HEK293 (cell line): Measurements from ENCODE around the gene CTSE.

Source experiments
- CTCF ChIA-PET: fragments of 350-600 bp; formaldehyde crosslinking; extraction: SDS; loops from one replicate; lab custom pipeline; 2021; ENCODE audit warnings: antibody characterized with exemption; lab: Yijun Ruan, JAX
- POLR2A ChIA-PET: fragments of 300-600 bp; formaldehyde crosslinking; extraction: SDS; loops from one replicate; lab custom pipeline; 2020; ENCODE audit warnings: antibody characterized with exemption, inconsistent platforms; lab: Yijun Ruan, JAX
- H3K27ac ChIP-seq: fragments of 200-500 bp; sonication (Bioruptor generic); 2 replicates; pipeline ENCODE4 v1.5.1; 2014; ENCODE audit warnings: low read depth, low read length, control low read depth, inconsistent platforms; ENCODE audit errors: extremely low read depth
- H3K36me3 ChIP-seq, 2 experiments: fragments of 200-500 bp in 1 of 2; sonication (Bioruptor generic) in 1 of 2; 1 replicate in 1 of 2; 2 replicates in 1 of 2; pipeline ENCODE4 v1.5.1; 2014 to 2017; ENCODE audit warnings: inconsistent platforms in 2 of 2, low read length in 2 of 2; ENCODE audit not compliant: control insufficient read depth in 2 of 2, insufficient read depth in 1 of 2
- H3K4me1 ChIP-seq: fragments of 200-500 bp; sonication (Bioruptor generic); 2 replicates; pipeline ENCODE4 v1.5.1; 2014; ENCODE audit warnings: mild to moderate bottlenecking, low read length, inconsistent platforms; ENCODE audit not compliant: control insufficient read depth, insufficient read depth
- H3K4me3 ChIP-seq: 2 replicates; pipeline ENCODE4 v1.5.1; 2011; ENCODE audit warnings: low read depth, mild to moderate bottlenecking, control low read depth, low read length, moderate library complexity
- H3K9me3 ChIP-seq: fragments of 200-500 bp; sonication (Bioruptor generic); 2 replicates; pipeline ENCODE4 v1.5.1; 2014; ENCODE audit warnings: low read depth, low read length, inconsistent platforms; ENCODE audit not compliant: control insufficient read depth, insufficient read depth
- BCL11B ChIP-seq: fragments of 450-650 bp; formaldehyde crosslinking; IDR thresholded peaks from 2 replicates; pipeline ENCODE4 v1.5.1; 2016; ENCODE audit warnings: low read depth, missing biosample characterization, missing genetic modification characterization
- GLIS2 ChIP-seq: fragments of 450-650 bp; formaldehyde crosslinking; IDR thresholded peaks from 2 replicates; pipeline ENCODE4 v1.5.1; 2016; ENCODE audit warnings: missing biosample characterization, missing genetic modification characterization
- KLF16 ChIP-seq: fragments of 450-650 bp; formaldehyde crosslinking; IDR thresholded peaks from 2 replicates; pipeline ENCODE4 v1.5.1; 2017; ENCODE audit warnings: missing biosample characterization, missing genetic modification characterization
- MYNN ChIP-seq: fragments of 450-650 bp; formaldehyde crosslinking; IDR thresholded peaks from 2 replicates; pipeline ENCODE4 v1.5.1; 2016; ENCODE audit warnings: missing biosample characterization, missing genetic modification characterization, borderline replicate concordance
- ZBTB21 ChIP-seq: fragments of 450-650 bp; formaldehyde crosslinking; IDR thresholded peaks from 2 replicates; pipeline ENCODE4 v1.5.1; 2017; ENCODE audit warnings: missing biosample characterization, missing genetic modification characterization
- ZBTB48 ChIP-seq: fragments of 450-650 bp; formaldehyde crosslinking; IDR thresholded peaks from 2 replicates; pipeline ENCODE4 v1.5.1; 2016; ENCODE audit warnings: missing biosample characterization, missing genetic modification characterization
- ZEB2 ChIP-seq: fragments of 450-650 bp; formaldehyde crosslinking; IDR thresholded peaks from 2 replicates; pipeline ENCODE4 v1.5.1; 2016; ENCODE audit warnings: missing biosample characterization, missing genetic modification characterization
- ZFHX2 ChIP-seq: fragments of 450-650 bp; formaldehyde crosslinking; conservative IDR thresholded peaks from 2 replicates; pipeline ENCODE4 v1.5.1; 2016; ENCODE audit warnings: missing biosample characterization, missing genetic modification characterization
- ZNF184 ChIP-seq: fragments of 450-650 bp; IDR thresholded peaks from 2 replicates; pipeline ENCODE4 v1.5.1; 2018; ENCODE audit warnings: missing biosample characterization, mild to moderate bottlenecking, missing genetic modification characterization
- ZNF19 ChIP-seq: fragments of 450-650 bp; formaldehyde crosslinking; IDR thresholded peaks from 2 replicates; pipeline ENCODE4; 2016; ENCODE audit warnings: missing biosample characterization, missing genetic modification characterization, low read depth
- ZNF24 ChIP-seq: fragments of 450-650 bp; formaldehyde crosslinking; IDR thresholded peaks from 2 replicates; pipeline ENCODE4 v1.5.1; 2016; ENCODE audit warnings: missing biosample characterization, missing genetic modification characterization
- ZNF248 ChIP-seq: fragments of 450-650 bp; formaldehyde crosslinking; IDR thresholded peaks from 2 replicates; pipeline ENCODE4 v1.5.1; 2017; ENCODE audit warnings: missing biosample characterization, missing genetic modification characterization
- ZNF416 ChIP-seq: fragments of 450-650 bp; formaldehyde crosslinking; IDR thresholded peaks from 2 replicates; pipeline ENCODE4 v1.5.1; 2016; ENCODE audit warnings: missing biosample characterization, missing genetic modification characterization
- ZNF48 ChIP-seq: fragments of 450-650 bp; formaldehyde crosslinking; IDR thresholded peaks from 2 replicates; pipeline ENCODE4 v1.5.1; 2016; ENCODE audit warnings: missing biosample characterization, missing genetic modification characterization
- ZNF645 ChIP-seq: fragments of 450-650 bp; formaldehyde crosslinking; IDR thresholded peaks from 2 replicates; pipeline ENCODE4; 2016; ENCODE audit warnings: missing biosample characterization, missing genetic modification characterization
- ZNF654 ChIP-seq: fragments of 450-650 bp; formaldehyde crosslinking; IDR thresholded peaks from 2 replicates; pipeline ENCODE4 v1.5.1; 2016; ENCODE audit warnings: low read depth, missing biosample characterization, missing genetic modification characterization
- ZNF664 ChIP-seq: fragments of 450-650 bp; formaldehyde crosslinking; IDR thresholded peaks from 2 replicates; pipeline ENCODE4 v1.5.1; 2016; ENCODE audit warnings: missing biosample characterization, missing genetic modification characterization
- ZNF768 ChIP-seq: fragments of 450-650 bp; formaldehyde crosslinking; IDR thresholded peaks from 2 replicates; pipeline ENCODE4 v1.5.1; 2018; ENCODE audit warnings: missing biosample characterization, mild to moderate bottlenecking, missing genetic modification characterization
- ZNF777 ChIP-seq: fragments of 450-650 bp; formaldehyde crosslinking; IDR thresholded peaks from 2 replicates; pipeline ENCODE4 v1.5.1; 2017; ENCODE audit warnings: missing biosample characterization, missing genetic modification characterization, borderline replicate concordance
- ZNF792 ChIP-seq: fragments of 450-650 bp; formaldehyde crosslinking; IDR thresholded peaks from 2 replicates; pipeline ENCODE4 v1.5.1; 2016; ENCODE audit warnings: missing biosample characterization, missing genetic modification characterization
- ZNF830 ChIP-seq: fragments of 450-650 bp; IDR thresholded peaks from 2 replicates; pipeline ENCODE4 v1.5.0; 2018; ENCODE audit warnings: missing biosample characterization, missing genetic modification characterization, low read depth, mild to moderate bottlenecking, moderate library complexity
- ZSCAN16 ChIP-seq: fragments of 450-650 bp; formaldehyde crosslinking; IDR thresholded peaks from 2 replicates; pipeline ENCODE4 v1.5.1; 2016; ENCODE audit warnings: missing biosample characterization, missing genetic modification characterization
- TF ChIP-seq, protein P1 (sequence below): fragments of 450-650 bp; formaldehyde crosslinking; IDR thresholded peaks from 2 replicates; pipeline ENCODE4 v1.5.1; 2016; ENCODE audit warnings: missing biosample characterization, missing genetic modification characterization
- TF ChIP-seq, protein P2 (sequence below): fragments of 450-650 bp; formaldehyde crosslinking; optimal IDR thresholded peaks from 2 replicates; pipeline ENCODE3; 2016; ENCODE audit warnings: missing biosample characterization, mild to moderate bottlenecking, missing genetic modification characterization
- TF ChIP-seq, protein P3 (sequence below): fragments of 450-650 bp; formaldehyde crosslinking; IDR thresholded peaks from 2 replicates; pipeline ENCODE4 v1.5.1; 2016; ENCODE audit warnings: missing biosample characterization, missing genetic modification characterization, low read depth

CTSE gene

DNA sequence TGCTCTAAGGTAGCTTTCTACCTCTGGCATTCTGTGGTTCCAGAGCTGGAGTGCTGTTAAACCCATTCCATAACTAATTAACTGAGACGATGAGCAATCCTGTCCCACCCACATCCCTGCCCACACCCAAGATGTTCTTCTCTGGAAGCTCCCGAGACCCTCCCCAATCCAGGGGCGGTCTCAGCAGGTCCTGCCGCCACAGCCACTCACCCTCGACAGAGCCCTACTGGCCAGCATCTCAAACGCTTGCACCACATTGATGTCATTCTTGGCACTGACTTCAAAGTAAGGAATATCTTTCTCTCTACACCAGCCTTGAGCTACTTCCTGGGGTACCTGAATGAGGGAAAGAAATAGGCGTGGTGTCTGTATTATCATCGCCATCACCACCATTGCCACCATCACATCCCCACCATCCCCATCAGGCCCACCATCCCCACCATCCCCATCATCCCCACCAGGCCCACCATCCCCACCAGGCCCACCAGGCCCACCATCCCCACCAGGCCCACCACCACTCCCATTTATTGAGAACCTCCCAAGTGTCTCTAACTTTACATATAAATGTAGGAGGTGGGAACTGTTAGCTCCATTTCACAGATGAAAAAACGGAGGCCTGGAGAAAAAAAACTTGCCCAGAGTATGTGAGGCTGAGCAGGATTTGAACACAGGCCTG, 38.2 kb downstream of the CTSE start:
- no peak overlapping the region for H3K27ac ChIP-seq
- no peaks in the 10 kb centered on the region for H3K4me1 ChIP-seq
- POLR2A ChIA-PET: no interaction called here
- no peak overlapping the region for H3K4me3 ChIP-seq
- CTCF ChIA-PET: interaction anchor here (0.6 to 8.0 kb wide), 10 partner anchors 8 to 472 kb away, joined by 3 to 151 read pairs (median 3); partner anchors contain the start of gene RAB7B
- no peaks in the 10 kb centered on the region for H3K36me3 ChIP-seq
- TF ChIP-seq ZFHX2 (tag by site-specific recombination) (peak; percentile 32; the same call in 1 of the 2 replicates), ZNF792 (tag by site-specific recombination) (no peak), ZNF645 (tag by site-specific recombination) (no peak), ZBTB48 (no peak)
- H3K9me3 ChIP-seq: no peaks in the 10 kb centered on the region

GRCh38 chr1:205983925-205984725, 39.6 kb downstream of the CTSE start:
- ChIA-PET CTCF (interaction anchor here (0.7 to 8.0 kb wide), 22 partner anchors 9 to 325 kb away, joined by 3 to 151 read pairs (median 4); partner anchors contain the start of gene RAB7B), POLR2A (no interaction called here)
- H3K4me3 ChIP-seq: no peak overlapping the region
- no peak overlapping the region for H3K27ac ChIP-seq
- no peak for TF ChIP-seq GLIS2
- peak; percentile 62 for TF ChIP-seq ZNF654 (tag by site-specific recombination)
- TF ChIP-seq, protein P1, sequence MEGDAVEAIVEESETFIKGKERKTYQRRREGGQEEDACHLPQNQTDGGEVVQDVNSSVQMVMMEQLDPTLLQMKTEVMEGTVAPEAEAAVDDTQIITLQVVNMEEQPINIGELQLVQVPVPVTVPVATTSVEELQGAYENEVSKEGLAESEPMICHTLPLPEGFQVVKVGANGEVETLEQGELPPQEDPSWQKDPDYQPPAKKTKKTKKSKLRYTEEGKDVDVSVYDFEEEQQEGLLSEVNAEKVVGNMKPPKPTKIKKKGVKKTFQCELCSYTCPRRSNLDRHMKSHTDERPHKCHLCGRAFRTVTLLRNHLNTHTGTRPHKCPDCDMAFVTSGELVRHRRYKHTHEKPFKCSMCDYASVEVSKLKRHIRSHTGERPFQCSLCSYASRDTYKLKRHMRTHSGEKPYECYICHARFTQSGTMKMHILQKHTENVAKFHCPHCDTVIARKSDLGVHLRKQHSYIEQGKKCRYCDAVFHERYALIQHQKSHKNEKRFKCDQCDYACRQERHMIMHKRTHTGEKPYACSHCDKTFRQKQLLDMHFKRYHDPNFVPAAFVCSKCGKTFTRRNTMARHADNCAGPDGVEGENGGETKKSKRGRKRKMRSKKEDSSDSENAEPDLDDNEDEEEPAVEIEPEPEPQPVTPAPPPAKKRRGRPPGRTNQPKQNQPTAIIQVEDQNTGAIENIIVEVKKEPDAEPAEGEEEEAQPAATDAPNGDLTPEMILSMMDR (tag by site-specific recombination): peak; percentile 51; the same call in 1 of the 2 replicates
- H3K9me3 ChIP-seq: no peaks in the 10 kb centered on the region
- H3K36me3 ChIP-seq: no peaks in the 10 kb centered on the region
- H3K4me1 ChIP-seq: no peaks in the 10 kb centered on the region

- Histone ChIP-seq H3K36me3 (no peaks in the 10 kb centered on the region), H3K4me3 (no peak overlapping the region), H3K27ac (no peak overlapping the region), H3K9me3 (no peaks in the 10 kb centered on the region), H3K4me1 (no peaks in the 10 kb centered on the region)
- TF ChIP-seq ZNF768 (tag by site-specific recombination) (no peak), ZNF830 (no peak), ZEB2 (tag by site-specific recombination) (no peak), KLF16 (no peak), ZSCAN16 (peak; percentile 100), ZNF416 (no peak), ZNF248 (tag by site-specific recombination) (no peak), ZNF24 (tag by site-specific recombination) (no peak), ZNF777 (tag by site-specific recombination) (no peak), ZNF48 (tag by site-specific recombination) (no peak), MYNN (tag by site-specific recombination) (no peak), ZNF184 (no peak), ZNF664 (peak; percentile 90), ZBTB21 (tag by site-specific recombination) (no peak), ZNF19 (no peak), BCL11B (no peak)
- TF ChIP-seq, protein P2, sequence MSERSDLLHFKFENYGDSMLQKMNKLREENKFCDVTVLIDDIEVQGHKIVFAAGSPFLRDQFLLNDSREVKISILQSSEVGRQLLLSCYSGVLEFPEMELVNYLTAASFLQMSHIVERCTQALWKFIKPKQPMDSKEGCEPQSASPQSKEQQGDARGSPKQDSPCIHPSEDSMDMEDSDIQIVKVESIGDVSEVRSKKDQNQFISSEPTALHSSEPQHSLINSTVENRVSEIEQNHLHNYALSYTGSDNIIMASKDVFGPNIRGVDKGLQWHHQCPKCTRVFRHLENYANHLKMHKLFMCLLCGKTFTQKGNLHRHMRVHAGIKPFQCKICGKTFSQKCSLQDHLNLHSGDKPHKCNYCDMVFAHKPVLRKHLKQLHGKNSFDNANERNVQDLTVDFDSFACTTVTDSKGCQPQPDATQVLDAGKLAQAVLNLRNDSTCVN: no peak
- TF ChIP-seq, protein P3, sequence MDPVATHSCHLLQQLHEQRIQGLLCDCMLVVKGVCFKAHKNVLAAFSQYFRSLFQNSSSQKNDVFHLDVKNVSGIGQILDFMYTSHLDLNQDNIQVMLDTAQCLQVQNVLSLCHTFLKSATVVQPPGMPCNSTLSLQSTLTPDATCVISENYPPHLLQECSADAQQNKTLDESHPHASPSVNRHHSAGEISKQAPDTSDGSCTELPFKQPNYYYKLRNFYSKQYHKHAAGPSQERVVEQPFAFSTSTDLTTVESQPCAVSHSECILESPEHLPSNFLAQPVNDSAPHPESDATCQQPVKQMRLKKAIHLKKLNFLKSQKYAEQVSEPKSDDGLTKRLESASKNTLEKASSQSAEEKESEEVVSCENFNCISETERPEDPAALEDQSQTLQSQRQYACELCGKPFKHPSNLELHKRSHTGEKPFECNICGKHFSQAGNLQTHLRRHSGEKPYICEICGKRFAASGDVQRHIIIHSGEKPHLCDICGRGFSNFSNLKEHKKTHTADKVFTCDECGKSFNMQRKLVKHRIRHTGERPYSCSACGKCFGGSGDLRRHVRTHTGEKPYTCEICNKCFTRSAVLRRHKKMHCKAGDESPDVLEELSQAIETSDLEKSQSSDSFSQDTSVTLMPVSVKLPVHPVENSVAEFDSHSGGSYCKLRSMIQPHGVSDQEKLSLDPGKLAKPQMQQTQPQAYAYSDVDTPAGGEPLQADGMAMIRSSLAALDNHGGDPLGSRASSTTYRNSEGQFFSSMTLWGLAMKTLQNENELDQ (tag by site-specific recombination): no peak
- POLR2A ChIA-PET: no interaction called here
- CTCF ChIA-PET: interaction anchor here (0.6 to 8.0 kb wide), 4 partner anchors 62 to 191 kb away, joined by 3 to 527 read pairs (median 153); no protein-coding TSS in a partner anchor
These were observed 42.4 kb downstream of the CTSE start for GRCh38 chr1:205981257-205981656.
